K562 (cell line): ENCODE measurements around the gene NEDD4L. TPM values are rescaled to one million over a fixed set of nuclear protein-coding genes. Genes with fewer than 3 reads are reported as not detected.

Experiments used
- ATAC-seq: fragments of 200-7000 bp; cut with Tn5 transposase; 3 replicates; pipeline ENCODE4 v1.9.1; 2020; ENCODE audit warnings: moderate library complexity
- BruUV-seq: library from RNA; stranded (reverse); fragments of 400-500 nt; replicated peaks from 2 replicates; lab custom pipeline; 2021; lab: Mats Ljungman, UMichigan
- CTCF ChIA-PET: fragments of 300-600 bp; formaldehyde crosslinking; extraction: SDS; loops from one replicate; lab custom pipeline; 2021; ENCODE audit warnings: low intra/inter-chr PET ratio; lab: Yijun Ruan, JAX
- POLR2A ChIA-PET: fragments of 300-600, 350-650 bp; sonication (Branson Sonifier 250); formaldehyde crosslinking; extraction: SDS; loops from one replicate; lab custom pipeline; 2021; ENCODE audit warnings: antibody characterized with exemption, inconsistent platforms; lab: Yijun Ruan, JAX
- DNase-seq, 4 experiments: peaks; one replicate each; pipeline versions ENCODE4 v3.0.0 to v3.0.0-alpha.2; 2011 to 2018; ENCODE audit warnings: low spot score in 3 of 4, mixed read lengths in 3 of 4; ENCODE audit errors: extremely low read depth in 1 of 4
- FAIRE-seq: peaks from 2 replicates; lab custom pipeline; 2011; peaks lifted over from hg19 to GRCh38; lab: Jason Lieb, UNC
- H2AFZ ChIP-seq: 2 replicates; pipeline ENCODE4 v1.6.0; 2011; ENCODE audit warnings: low read depth, low read length, control low read depth, inconsistent platforms
- H3K27ac ChIP-seq: fragments of 200-600 bp; 3 replicates; pipeline ENCODE4 v1.8.0; 2011; ENCODE audit warnings: low read depth, mild to moderate bottlenecking, control low read depth, inconsistent platforms, low read length, moderate library complexity, mixed read lengths; ENCODE audit errors: extremely low read depth
- H3K27me3 ChIP-seq, 2 experiments: fragments of 300-600 bp in 1 of 2; 2 replicates in 1 of 2; 3 replicates in 1 of 2; pipeline versions ENCODE4 v1.6.0 to v1.8.0; 2011; ENCODE audit warnings: inconsistent platforms in 2 of 2, low read length in 2 of 2, mild to moderate bottlenecking in 1 of 2, mixed read lengths in 1 of 2, moderate library complexity in 1 of 2; ENCODE audit not compliant: control insufficient read depth in 2 of 2, insufficient read depth in 2 of 2
- H3K36me3 ChIP-seq: fragments of 300-600 bp; 3 replicates; pipeline ENCODE4 v1.8.0; 2011; ENCODE audit warnings: mild to moderate bottlenecking, low read length, inconsistent platforms; ENCODE audit not compliant: control insufficient read depth, insufficient read depth
- H3K4me1 ChIP-seq, 2 experiments: fragments of 200-600 bp in 1 of 2; replicated peaks in 1 of 2; 2 replicates in 1 of 2; 3 replicates in 1 of 2; pipeline versions ENCODE4 v1.5.1 to v1.8.0; 2011; ENCODE audit warnings: inconsistent platforms in 2 of 2, low read length in 2 of 2, mild to moderate bottlenecking in 1 of 2, mixed read lengths in 1 of 2, moderate library complexity in 1 of 2; ENCODE audit not compliant: control insufficient read depth in 2 of 2, insufficient read depth in 2 of 2
- H3K4me2 ChIP-seq: 2 replicates; pipeline ENCODE4 v1.6.1; 2011; ENCODE audit warnings: low read length, control low read depth, inconsistent platforms, mixed read lengths; ENCODE audit not compliant: insufficient read depth
- H3K4me3 ChIP-seq: fragments of 200-600 bp; sonication (generic), shearing (Covaris generic); 2 replicates; pipeline ENCODE4 v1.5.1; 2016; ENCODE audit warnings: control low read depth, inconsistent platforms
- H3K79me2 ChIP-seq: fragments of 200-600 bp; 3 replicates; pipeline ENCODE4 v1.8.0; 2011; ENCODE audit warnings: low read length, inconsistent platforms; ENCODE audit not compliant: control insufficient read depth, insufficient read depth
- H3K9ac ChIP-seq, 2 experiments: 2 replicates each; pipeline versions ENCODE4 v1.6.0 to v1.6.1; 2011; ENCODE audit warnings: low read depth in 2 of 2, low read length in 2 of 2, control low read depth in 1 of 2, inconsistent platforms in 1 of 2, mild to moderate bottlenecking in 1 of 2, mixed read lengths in 1 of 2; ENCODE audit not compliant: insufficient read depth in 1 of 2
- H3K9me1 ChIP-seq: one replicate; pipeline ENCODE4 v1.6.0; 2011; ENCODE audit warnings: inconsistent platforms, mild to moderate bottlenecking, low read length, moderate library complexity; ENCODE audit not compliant: control insufficient read depth, insufficient read depth
- H3K9me3 ChIP-seq: replicated peaks from 2 replicates; pipeline ENCODE4 v1.5.1; 2011; ENCODE audit warnings: low read depth, low read length, inconsistent platforms; ENCODE audit not compliant: control insufficient read depth, insufficient read depth
- H4K20me1 ChIP-seq: replicated peaks from 2 replicates; pipeline ENCODE4 v1.6.1; 2011; ENCODE audit warnings: low read length, inconsistent platforms, mixed read lengths; ENCODE audit not compliant: control insufficient read depth, insufficient read depth
- CXXC5 ChIP-seq: fragments of 250-450 bp; sonication (Bioruptor Pico); IDR thresholded peaks from 2 replicates; pipeline ENCODE4 v1.8.0; 2022; ENCODE audit warnings: inconsistent platforms, mild to moderate bottlenecking, moderate library complexity
- HDAC1 ChIP-seq, 2 experiments: fragments of 450-650 bp; IDR thresholded peaks; 2 replicates each; pipeline ENCODE4 v1.6.1; 2016 to 2017; ENCODE audit warnings: inconsistent platforms in 1 of 2, mild to moderate bottlenecking in 1 of 2, moderate library complexity in 1 of 2
- KAT8 ChIP-seq: fragments of 450-650 bp; IDR thresholded peaks from 2 replicates; pipeline ENCODE4 v1.6.1; 2016; ENCODE audit warnings: low read depth, mild to moderate bottlenecking
- PHF8 ChIP-seq: fragments of 200-600 bp; sonication (generic); IDR thresholded peaks from 2 replicates; pipeline ENCODE4 v1.6.1; 2012; ENCODE audit warnings: mixed run types, mild to moderate bottlenecking, inconsistent platforms, low read length, moderate library complexity, borderline replicate concordance
- RBBP5 ChIP-seq: fragments of 200-600 bp; sonication (generic); IDR thresholded peaks from 2 replicates; pipeline ENCODE4 v1.6.1; 2012; ENCODE audit warnings: borderline replicate concordance, mild to moderate bottlenecking, low read length, control low read depth, inconsistent platforms; ENCODE audit not compliant: insufficient read depth, poor library complexity, severe bottlenecking
- RNF219 ChIP-seq: fragments of 250-450 bp; sonication (Bioruptor Pico); IDR thresholded peaks from 2 replicates; pipeline ENCODE4 v1.5.0; 2022; ENCODE audit warnings: mild to moderate bottlenecking
- SAFB ChIP-seq: fragments of 200-400 bp; formaldehyde crosslinking; IDR thresholded peaks from 2 replicates; pipeline ENCODE4 v1.6.1; 2017; ENCODE audit warnings: low read depth, low read length, borderline replicate concordance
- ZNF224 ChIP-seq: sonication (generic); formaldehyde crosslinking; IDR thresholded peaks from 2 replicates; pipeline ENCODE4 v1.8.0; 2022; ENCODE audit warnings: mild to moderate bottlenecking, missing genetic modification reagents
- ZNF431 ChIP-seq: sonication (generic); formaldehyde crosslinking; IDR thresholded peaks from 2 replicates; pipeline ENCODE4 v1.8.0; 2022; ENCODE audit warnings: mild to moderate bottlenecking, missing genetic modification reagents
- ZNF507 ChIP-seq: conservative IDR thresholded peaks from 2 replicates; pipeline ENCODE4 v1.6.1; 2017; ENCODE audit warnings: missing genetic modification characterization, missing compliant biosample characterization
- ZNF717 ChIP-seq: fragments of 250-450 bp; sonication (Bioruptor Pico); IDR thresholded peaks from 2 replicates; pipeline ENCODE4 v1.5.0; 2021
- ZSCAN32 ChIP-seq: fragments of 450-650 bp; formaldehyde crosslinking; IDR thresholded peaks from 2 replicates; pipeline ENCODE4 v1.4.0; 2020; ENCODE audit warnings: mild to moderate bottlenecking, moderate library complexity
- WGBS: fragments of 100-300 bp; shearing (Covaris generic); methylation state at CpG from one replicate; pipeline ENCODE4 v1.1.6; 2016; ENCODE audit warnings: low coverage, mixed read lengths; ENCODE audit not compliant: insufficient coverage; ENCODE audit errors: missing lambda C conversion rate; 5-methylcytosine and 5-hydroxymethylcytosine counted together
- in situ Hi-C: fragments of 300-500 bp; cut with MboI; formaldehyde crosslinking; loops from 4 replicates; pipeline ENCODE4 v1.15.0; 2018; ENCODE audit warnings: inconsistent platforms, mixed read lengths
- intact Hi-C: fragments of 100-400 bp; cut with micrococcal nuclease; formaldehyde crosslinking; loops from 2 replicates; pipeline ENCODE4 v1.14.2; 2022
- polyA plus RNA-seq, 8 experiments: library from polyadenylated mRNA; depleted of rRNA in 4 of 8; stranded (reverse) in 5 of 8; unstranded in 3 of 8; fragments of >200 nt; fragmentation: Nextera tagmentation in 2 of 8; fragmentation: Illumina TruSeq in 1 of 8; extraction: Ambion mirVana in 2 of 8; extraction: Trizol in 1 of 8; gene quantifications; 2 replicates each; pipeline versions ENCODE4 v1.2.1 to v1.2.3, GENCODE V29; 2011 to 2014; ENCODE audit warnings: inconsistent platforms in 1 of 8, missing spikeins in 1 of 8
- total RNA-seq, 7 experiments: library from RNA; depleted of rRNA in 6 of 7; stranded (reverse); fragments of >200 nt in 6 of 7; fragmentation: Illumina TruSeq in 2 of 7; extraction: Trizol in 2 of 7; gene quantifications; 2 replicates each; pipeline versions ENCODE4 v1.2.1 to v1.2.3, GENCODE V29; 2011 to 2021; ENCODE audit warnings: low replicate concordance in 1 of 7

The NEDD4L gene
- total and polyA plus RNA-seq, 9 of the 15 experiments (the other 6 are each of a cell fraction or from before 2014, with no cell fraction given): 8.1 to 33.4 (median 19.9) TPM

- TF ChIP-seq RBBP5 (no peak), ZNF507 (tag) (no peak)
Observed at GRCh38 chr18:58272779-58273435, 228.9 kb downstream of the NEDD4L start (continued).

GRCh38 chr18:58275176-58275575 is 231.2 kb downstream of the NEDD4L start:
- no peaks in the 10 kb centered on the region; a peak in 2 of 5 replicates for H3K4me1 ChIP-seq
- DNase-seq (no peak), FAIRE-seq (no peak), ATAC-seq (no peak)
- in situ Hi-C loops (no loop called here), intact Hi-C loops (no loop called here)
- no peaks in the 10 kb centered on the region for H3K36me3 ChIP-seq
- H3K4me2 ChIP-seq: no peak overlapping the region
- H3K9ac ChIP-seq: no peak overlapping the region
- H3K9me3 ChIP-seq: no peaks in the 10 kb centered on the region
- H2AFZ ChIP-seq: no peak overlapping the region
- no TSS peak for BruUV-seq
- WGBS: 22% methylated on average over 1 of the region's 1 CpG
- peaks cover 3% of the 10 kb centered on the region for H3K9me1 ChIP-seq
- H3K79me2 ChIP-seq: no peaks in the 10 kb centered on the region; the same call in 2 of the 3 replicates
- no peak for TF ChIP-seq ZNF224 (CRISPR knock-in tag)
- TF ChIP-seq ZNF717 (CRISPR knock-in tag): no peak
- no peak for TF ChIP-seq ZNF431 (CRISPR knock-in tag)
- TF ChIP-seq PHF8: no peak
- no peak for TF ChIP-seq RNF219
- no peak for TF ChIP-seq SAFB
- TF ChIP-seq ZSCAN32 (CRISPR knock-in tag): no peak
- no peak for TF ChIP-seq KAT8
- TF ChIP-seq CXXC5: no peak
- TF ChIP-seq HDAC1 (IDR thresholded peaks at IDR 0.05): no peak
- H4K20me1 ChIP-seq: no peaks in the 10 kb centered on the region
- H3K27me3 ChIP-seq: no peaks in the 10 kb centered on the region
- no peak overlapping the region for H3K27ac ChIP-seq
- no peak overlapping the region for H3K4me3 ChIP-seq
- ChIA-PET POLR2A (no interaction called here), CTCF (no interaction called here)
